H1 (cell line): ENCODE measurements around the gene PLEKHA3. TPM values are rescaled to one million over a fixed set of nuclear protein-coding genes. Genes with fewer than 3 reads are reported as not detected.

Experiments used
- CTCF ChIA-PET: fragments of 300-600 bp; sonication (Branson Sonifier 250); formaldehyde crosslinking; loops from one replicate; lab custom pipeline; 2021; ENCODE audit not compliant: partially characterized antibody; lab: Charles Lee
- POLR2A ChIA-PET: fragments of 300-600 bp; sonication (Branson Sonifier 250); formaldehyde crosslinking; loops from one replicate; lab custom pipeline; 2021; ENCODE audit warnings: inconsistent platforms; ENCODE audit not compliant: partially characterized antibody; lab: Charles Lee
- DNase-seq, 2 experiments: peaks; one replicate each; pipeline versions ENCODE4 v3.0.0 to v3.0.0-alpha.2; 2010 to 2022; ENCODE audit warnings: low spot score in 2 of 2, low read depth in 1 of 2, mixed read lengths in 1 of 2
- FAIRE-seq: peaks from 2 replicates; lab custom pipeline; 2011; peaks lifted over from hg19 to GRCh38; lab: Jason Lieb, UNC
- H2AFZ ChIP-seq: 2 replicates; pipeline ENCODE4 v1.8.1; 2012; ENCODE audit warnings: low read length, inconsistent platforms
- H2AK5ac ChIP-seq: 2 replicates; pipeline ENCODE4 v1.6.1; 2013; ENCODE audit warnings: low read depth, low read length
- H2BK120ac ChIP-seq: replicated peaks from 2 replicates; pipeline ENCODE3; 2013; ENCODE audit warnings: low read depth, low read length, inconsistent platforms
- H2BK12ac ChIP-seq: 2 replicates; pipeline ENCODE4 v1.6.1; 2013; ENCODE audit warnings: low read depth, low read length
- H2BK15ac ChIP-seq: 2 replicates; pipeline ENCODE4 v1.6.1; 2013; ENCODE audit warnings: low read length
- H2BK20ac ChIP-seq: 2 replicates; pipeline ENCODE4 v1.6.1; 2013; ENCODE audit warnings: low read length
- H2BK5ac ChIP-seq: 2 replicates; pipeline ENCODE4 v1.6.1; 2013; ENCODE audit warnings: low read depth, low read length
- H3K14ac ChIP-seq: 2 replicates; pipeline ENCODE4 v1.6.1; 2013; ENCODE audit warnings: inconsistent platforms; ENCODE audit not compliant: insufficient read length
- H3K18ac ChIP-seq: 2 replicates; pipeline ENCODE4 v1.6.1; 2013; ENCODE audit warnings: low read length; ENCODE audit errors: extremely low read depth
- H3K23ac ChIP-seq: 2 replicates; pipeline ENCODE4 v1.6.1; 2013; ENCODE audit warnings: inconsistent platforms; ENCODE audit not compliant: insufficient read length
- H3K23me2 ChIP-seq: 2 replicates; pipeline ENCODE4 v1.6.1; 2013; ENCODE audit warnings: low read depth, low read length
- H3K27ac ChIP-seq: 2 replicates; pipeline ENCODE4 v1.6.1; 2011; ENCODE audit warnings: low read depth, low read length, inconsistent platforms
- H3K27me3 ChIP-seq, 4 experiments: replicated peaks in 1 of 4; 1 replicate in 1 of 4; 2 replicates in 3 of 4; pipeline versions ENCODE4 v1.6.1 to v1.8.1; 2011 to 2013; ENCODE audit warnings: low read length in 3 of 4, mild to moderate bottlenecking in 3 of 4, inconsistent platforms in 2 of 4, mixed read lengths in 2 of 4, moderate library complexity in 1 of 4; ENCODE audit not compliant: control insufficient read depth in 3 of 4, insufficient read depth in 3 of 4; ENCODE audit errors: extremely low read depth in 1 of 4
- H3K36me3 ChIP-seq, 4 experiments: 2 replicates each; pipeline versions ENCODE4 v1.6.1 to v1.8.1; 2011 to 2013; ENCODE audit warnings: mild to moderate bottlenecking in 4 of 4, low read length in 3 of 4, moderate library complexity in 2 of 4, control low read depth in 1 of 4, inconsistent platforms in 1 of 4; ENCODE audit not compliant: insufficient read depth in 4 of 4, control insufficient read depth in 2 of 4
- H3K4ac ChIP-seq: replicated peaks from 2 replicates; pipeline ENCODE3; 2013; ENCODE audit warnings: low read length, low read depth, mixed read lengths, inconsistent platforms; ENCODE audit not compliant: insufficient read length
- H3K4me1 ChIP-seq, 4 experiments: replicated peaks in 1 of 4; 1 replicate in 1 of 4; 2 replicates in 3 of 4; pipeline versions ENCODE4 v1.6.1 to v1.8.1; 2011 to 2013; ENCODE audit warnings: low read length in 3 of 4, inconsistent platforms in 2 of 4, mixed read lengths in 1 of 4; ENCODE audit not compliant: insufficient read depth in 4 of 4, control insufficient read depth in 3 of 4
- H3K4me2 ChIP-seq, 2 experiments: 2 replicates each; pipeline versions ENCODE4 v1.6.1 to v1.8.1; 2011 to 2013; ENCODE audit warnings: low read depth in 2 of 2, low read length in 2 of 2, control low read depth in 1 of 2, inconsistent platforms in 1 of 2, mild to moderate bottlenecking in 1 of 2; ENCODE audit not compliant: insufficient read depth in 1 of 2
- H3K4me3 ChIP-seq, 4 experiments: fragments of 200-600, 300-600 bp in 1 of 4; sonication (generic), shearing (Covaris generic), sonication (Bioruptor Twin) in 1 of 4; 2 replicates each; pipeline versions ENCODE4 v1.5.1 to v1.8.1; 2011 to 2016; ENCODE audit warnings: low read length in 4 of 4, low read depth in 3 of 4, control low read depth in 2 of 4, inconsistent platforms in 2 of 4, mild to moderate bottlenecking in 2 of 4, mixed read lengths in 1 of 4, moderate library complexity in 1 of 4; ENCODE audit not compliant: insufficient read depth in 2 of 4; ENCODE audit errors: extremely low read depth in 1 of 4
- H3K56ac ChIP-seq: replicated peaks from 2 replicates; pipeline ENCODE3; 2013; ENCODE audit warnings: low read depth, mild to moderate bottlenecking, mixed read lengths, low read length, inconsistent platforms; ENCODE audit not compliant: insufficient read length
- H3K79me1 ChIP-seq: 2 replicates; pipeline ENCODE4 v1.6.1; 2013; ENCODE audit warnings: low read depth, low read length, control low read depth
- H3K79me2 ChIP-seq, 2 experiments: 2 replicates each; pipeline versions ENCODE4 v1.6.1 to v1.8.1; 2012 to 2013; ENCODE audit warnings: low read length in 2 of 2, mild to moderate bottlenecking in 2 of 2, inconsistent platforms in 1 of 2; ENCODE audit not compliant: insufficient read depth in 2 of 2, control insufficient read depth in 1 of 2
- H3K9ac ChIP-seq, 4 experiments: replicated peaks in 1 of 4; 1 replicate in 1 of 4; 2 replicates in 3 of 4; pipeline versions ENCODE4 v1.6.1 to v1.8.1; 2011 to 2013; ENCODE audit warnings: low read depth in 3 of 4, low read length in 3 of 4, control low read depth in 2 of 4, mild to moderate bottlenecking in 2 of 4, moderate library complexity in 2 of 4, inconsistent platforms in 1 of 4; ENCODE audit errors: extremely low read depth in 1 of 4
- H3K9me3 ChIP-seq, 2 experiments: 2 replicates each; pipeline versions ENCODE4 v1.6.1 to v1.8.1; 2012 to 2013; ENCODE audit warnings: mild to moderate bottlenecking in 2 of 2, moderate library complexity in 2 of 2, control low read depth in 1 of 2, inconsistent platforms in 1 of 2, low read depth in 1 of 2, low read length in 1 of 2, mixed read lengths in 1 of 2; ENCODE audit not compliant: insufficient read depth in 2 of 2
- H4K20me1 ChIP-seq, 2 experiments: replicated peaks in 1 of 2; 2 replicates each; pipeline versions ENCODE3 to v1.8.1; 2011 to 2013; ENCODE audit warnings: inconsistent platforms in 2 of 2, low read length in 2 of 2, mild to moderate bottlenecking in 1 of 2; ENCODE audit not compliant: insufficient read depth in 2 of 2, control insufficient read depth in 1 of 2
- H4K5ac ChIP-seq: 2 replicates; pipeline ENCODE4 v1.6.1; 2013; ENCODE audit warnings: low read length, low read depth, mixed read lengths, inconsistent platforms; ENCODE audit not compliant: insufficient read length
- H4K8ac ChIP-seq: 2 replicates; pipeline ENCODE4 v1.8.0; 2013; ENCODE audit warnings: mild to moderate bottlenecking, moderate library complexity, low read length, inconsistent platforms; ENCODE audit not compliant: insufficient read depth; ENCODE audit errors: extremely low read depth
- H4K91ac ChIP-seq: replicated peaks from 2 replicates; pipeline ENCODE3; 2013; ENCODE audit warnings: low read length, mixed read lengths, inconsistent platforms; ENCODE audit not compliant: insufficient read length
- BRCA1 ChIP-seq: IDR thresholded peaks from 2 replicates; pipeline ENCODE4 v1.6.1; 2012; ENCODE audit warnings: low read depth, low read length, improper control_type of control experiment
- CTCF ChIP-seq, 3 experiments: IDR thresholded peaks; 1 replicate in 2 of 3; 2 replicates in 1 of 3; pipeline versions ENCODE4 v1.5.1 to v1.6.1; 2011; ENCODE audit warnings: low read length in 3 of 3, mild to moderate bottlenecking in 3 of 3, inconsistent platforms in 2 of 3, low read depth in 1 of 3, moderate library complexity in 1 of 3; ENCODE audit not compliant: insufficient read depth in 1 of 3; ENCODE audit errors: control extremely low read depth in 1 of 3
- E2F6 ChIP-seq: IDR thresholded peaks from 2 replicates; pipeline ENCODE4 v1.6.1; 2012; ENCODE audit warnings: inconsistent platforms
- KDM5A ChIP-seq: fragments of 200-600 bp; IDR thresholded peaks from 2 replicates; pipeline ENCODE4 v1.7.1; 2012; ENCODE audit warnings: mild to moderate bottlenecking, low read length, inconsistent platforms, mixed read lengths
- PHF8 ChIP-seq: fragments of 200-600 bp; sonication (generic); conservative IDR thresholded peaks from 2 replicates; pipeline ENCODE4 v1.7.1; 2012; ENCODE audit warnings: low read depth, mild to moderate bottlenecking, inconsistent platforms, low read length, moderate library complexity
- TEAD4 ChIP-seq: IDR thresholded peaks from 2 replicates; pipeline ENCODE4 v1.6.1; 2012; ENCODE audit warnings: low read depth, low read length, inconsistent platforms, mixed read lengths
- ZNF274 ChIP-seq: IDR thresholded peaks from 2 replicates; pipeline ENCODE4 v1.7.0; 2012; ENCODE audit warnings: low read length, borderline replicate concordance; ENCODE audit errors: extremely low read depth
- whole genome bisulfite sequencing, 2 experiments: shearing (Covaris generic) in 1 of 2; methylation state at CpG; one replicate each; pipeline versions ENCODE4 v1.1.6 to v1.1.7; 2013 to 2015; ENCODE audit warnings: low lambda C conversion rate in 2 of 2, mixed read lengths in 2 of 2, inconsistent platforms in 1 of 2, low coverage in 1 of 2, missing lambda C conversion rate in 1 of 2; ENCODE audit not compliant: insufficient replicate concordance in 2 of 2, insufficient coverage in 1 of 2, insufficient read length in 1 of 2; ENCODE audit errors: extremely low coverage in 1 of 2, missing lambda C conversion rate in 1 of 2; 5-methylcytosine and 5-hydroxymethylcytosine counted together
- polyA plus RNA-seq, 7 experiments: library from polyadenylated mRNA; depleted of rRNA in 3 of 7; stranded (reverse) in 5 of 7; unstranded in 2 of 7; fragments of >200 nt in 5 of 7; fragments of 200-250 nt in 2 of 7; gene quantifications; 1 replicate in 5 of 7; 2 replicates in 1 of 7; 4 replicates in 1 of 7; pipeline versions ENCODE4 v1.2.1 to v1.2.3, GENCODE V29; 2011 to 2013; ENCODE audit warnings: missing spikeins in 2 of 7, mixed read lengths in 2 of 7
- total RNA-seq: library from RNA; stranded (reverse); fragmentation: NEBNext Ultra II Directional; extraction: Animal tissue kit (Norgen Biotek cat#: 25700); gene quantifications from 2 replicates; pipeline ENCODE4 v1.2.1, GENCODE V29; 2021

The PLEKHA3 gene
- total and polyA plus RNA-seq, 2 of the 8 experiments (the other 6 are each of a cell fraction or from before 2014, with no cell fraction given), result 1.9 to 20.1 TPM

- no peaks in the 10 kb centered on the region for H3K79me2 ChIP-seq
- POLR2A ChIA-PET, result interaction anchor here (0.9 kb wide), 1 partner anchor 22 kb away, joined by 4 read pairs; the partner anchor contains the start of genes PJVK and PRKRA
- WGBS, 2 experiments, result 94% methylated on average over 2 of the region's 2 CpGs; no CpG with 5 or more reads in 1 of the 2 experiments
- no peak overlapping the region for H3K18ac ChIP-seq
- DNase-seq, result no peak
- no peak for FAIRE-seq
- no peak overlapping the region for H4K91ac ChIP-seq
- no peak overlapping the region for H2BK20ac ChIP-seq
- H3K4ac ChIP-seq, result no peak overlapping the region
- no peaks in the 10 kb centered on the region for H3K27me3 ChIP-seq
- H3K23ac ChIP-seq, result no peak overlapping the region
- no peak overlapping the region for H2BK15ac ChIP-seq
- H3K79me1 ChIP-seq, result no peaks in the 10 kb centered on the region; the same call in 1 of the 2 replicates
- no peak overlapping the region for H2AK5ac ChIP-seq
- TF ChIP-seq BRCA1 (no peak), TEAD4 (no peak), ZNF274 (no peak), E2F6 (no peak), CTCF (IDR thresholded peaks at IDR 0.05; ENCODE audit: control extremely low read depth in 1 of 3, insufficient read depth in 1 of 3, low read depth in 1 of 3, low read length in 3 of 3) (no peak), KDM5A (no peak), PHF8 (no peak)
- TF ChIP-seq, all 59 proteins: peak for 0
- no peaks in the 10 kb centered on the region for H4K20me1 ChIP-seq
- H3K4me2 ChIP-seq, result no peak overlapping the region
- no peak overlapping the region for H2BK12ac ChIP-seq
- no peak overlapping the region for H3K27ac ChIP-seq
- no peak overlapping the region for H2AFZ ChIP-seq
- H2BK120ac ChIP-seq, result no peak overlapping the region
- H3K4me3 ChIP-seq, result no peak overlapping the region
- CTCF ChIA-PET, result interaction anchor here (1.0 kb wide), 1 partner anchor 19 kb away, joined by 3 read pairs; no protein-coding TSS in a partner anchor
- no peak overlapping the region for H3K14ac ChIP-seq
- no peak overlapping the region for H4K5ac ChIP-seq
- no peaks in the 10 kb centered on the region for H3K23me2 ChIP-seq
- no peak overlapping the region for H3K56ac ChIP-seq
- no peaks in the 10 kb centered on the region for H3K36me3 ChIP-seq
- no peak overlapping the region for H4K8ac ChIP-seq
- H3K9me3 ChIP-seq, result no peaks in the 10 kb centered on the region
- no peaks in the 10 kb centered on the region for H3K4me1 ChIP-seq
- H3K9ac ChIP-seq, result no peak overlapping the region
- H2BK5ac ChIP-seq, result no peak overlapping the region
Measured at GRCh38 chr2:178473373-178473772, 6.9 kb upstream of the PLEKHA3 start.
